ENCODE data around the gene SMIM36. TPM values are rescaled to one million over a fixed set of nuclear protein-coding genes. Genes with fewer than 3 reads are reported as not detected.
A peak's percentile ranks its signal among the peaks of the same experiment; 100 is the strongest.

SMIM36 gene
- total and polyA plus RNA-seq, 10 of the 15 experiments (the other 5 are each of a cell fraction or from before 2014, with no cell fraction given) = not detected

DNA sequence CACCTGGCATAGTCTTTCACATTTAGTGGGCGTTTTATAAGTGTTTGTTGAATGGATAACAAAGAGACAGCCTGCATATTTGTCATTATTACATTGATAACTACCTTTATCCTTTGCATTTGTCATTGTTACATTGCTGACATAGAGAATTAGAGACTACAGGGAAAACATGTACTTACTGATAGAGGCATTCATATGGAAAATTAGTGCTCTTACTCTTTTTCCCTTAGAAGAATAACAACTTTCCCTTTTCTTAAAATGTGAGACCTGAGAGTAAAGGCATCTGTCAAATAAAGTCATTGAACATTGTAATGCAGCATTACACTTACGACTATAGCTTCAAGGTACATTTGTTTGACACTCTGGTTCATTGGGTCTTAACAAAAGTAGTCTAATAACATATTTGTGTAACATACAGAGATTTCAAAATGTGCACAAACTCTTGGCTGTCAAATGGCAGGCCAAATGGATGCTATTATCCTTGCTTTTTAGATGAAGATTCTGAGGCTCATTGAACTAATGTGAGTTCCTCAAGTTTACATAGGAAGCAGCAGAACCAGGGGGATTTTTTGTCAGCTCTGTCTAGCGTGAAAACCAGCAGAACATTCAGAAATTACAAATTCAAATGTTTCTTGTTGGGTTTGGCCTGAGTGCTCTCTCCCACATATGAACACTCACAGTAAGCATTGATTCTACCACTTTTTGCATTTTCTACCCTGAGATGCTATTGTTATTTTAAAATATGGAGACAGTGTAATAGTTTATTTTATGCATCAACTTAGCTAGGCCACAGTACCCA lies 28.5 kb downstream of the SMIM36 start:
- Histone ChIP-seq H3K36me3 (ENCODE audit: control insufficient read depth in 2 of 2, insufficient read depth in 2 of 2, low read length in 1 of 2) (no peaks in the 10 kb centered on the region), H3K27ac (ENCODE audit: control insufficient read depth, insufficient read depth) (no peak overlapping the region), H3K9ac (ENCODE audit: control insufficient read depth, insufficient read depth, low read length) (no peak overlapping the region), H3K4me2 (ENCODE audit: control insufficient read depth, insufficient read depth) (no peak overlapping the region), H3K27me3 (replicated peaks in 1 of 2; ENCODE audit: control insufficient read depth in 2 of 2, insufficient read depth in 2 of 2, low read length in 1 of 2) (no peaks in the 10 kb centered on the region), H4K20me1 (ENCODE audit: control insufficient read depth, insufficient read depth) (no peaks in the 10 kb centered on the region), H3K4me1 (ENCODE audit: control insufficient read depth, insufficient read depth, low read length) (no peaks in the 10 kb centered on the region; the same call in 1 of the 2 replicates), H2AFZ (ENCODE audit: control insufficient read depth, low read depth, low read length) (peak overlapping the region; percentile 1; the same call in 1 of the 2 replicates), H3K79me2 (ENCODE audit: control insufficient read depth, insufficient read depth, low read length) (no peaks in the 10 kb centered on the region), H3K9me3 (replicated peaks; ENCODE audit: control insufficient read depth, insufficient read depth, low read length) (no peaks in the 10 kb centered on the region), H3K4me3 (no peak overlapping the region)
- CTCF ChIA-PET = interaction anchor here (0.7 to 1.1 kb wide), 2 partner anchors 128 to 1198 kb away, joined by 3 read pairs; no protein-coding TSS in a partner anchor
- no peak for DNase-seq (ENCODE audit: low read depth, low spot score)
- peak; percentile 48 for ATAC-seq
- RAD21 ChIA-PET (ENCODE audit: unreplicated experiment) = interaction anchor here (1.0 to 1.6 kb wide), 4 partner anchors 17 to 44 kb away, joined by 3 to 6 read pairs (median 4); no protein-coding TSS in a partner anchor
- TF ChIP-seq ZNF207 (IDR thresholded peaks at IDR 0.05; ENCODE audit: borderline replicate concordance) = no peak
- no peak for TF ChIP-seq IRF4 (IDR thresholded peaks at IDR 0.05; ENCODE audit: low read depth, low read length)
- TF ChIP-seq ASH2L (IDR thresholded peaks at IDR 0.05; ENCODE audit: borderline replicate concordance, low read depth) = no peak
- TF ChIP-seq BCL11A (IDR thresholded peaks at IDR 0.05; ENCODE audit: low read depth, low read length) = no peak
- TF ChIP-seq WRNIP1 (IDR thresholded peaks at IDR 0.05; ENCODE audit: borderline replicate concordance, low read depth, low read length) = no peak
- TF ChIP-seq MEF2B (IDR thresholded peaks at IDR 0.05; ENCODE audit: partially characterized antibody, poor library complexity, severe bottlenecking) = no peak
- TF ChIP-seq CBX3 (IDR thresholded peaks at IDR 0.05; ENCODE audit: borderline replicate concordance, low read depth) = no peak
- TF ChIP-seq ZZZ3 (IDR thresholded peaks at IDR 0.05; ENCODE audit: control insufficient read depth, insufficient read length, low read depth) = no peak
- no peak for TF ChIP-seq MAX (IDR thresholded peaks at IDR 0.05; ENCODE audit: low read depth, low read length)
- no peak for TF ChIP-seq ZNF217 (IDR thresholded peaks at IDR 0.05)
- TF ChIP-seq PAX8 (IDR thresholded peaks at IDR 0.05) = no peak
- no peak for TF ChIP-seq CREM (IDR thresholded peaks at IDR 0.05; ENCODE audit: low read depth)
- TF ChIP-seq EP300 (IDR thresholded peaks at IDR 0.05; ENCODE audit: borderline replicate concordance in 1 of 2, control insufficient read depth in 1 of 2, low read depth in 2 of 2, low read length in 2 of 2) = no peak
- no peak for TF ChIP-seq JUND (IDR thresholded peaks at IDR 0.05; ENCODE audit: low read depth, low read length)
- TF ChIP-seq, protein P1, sequence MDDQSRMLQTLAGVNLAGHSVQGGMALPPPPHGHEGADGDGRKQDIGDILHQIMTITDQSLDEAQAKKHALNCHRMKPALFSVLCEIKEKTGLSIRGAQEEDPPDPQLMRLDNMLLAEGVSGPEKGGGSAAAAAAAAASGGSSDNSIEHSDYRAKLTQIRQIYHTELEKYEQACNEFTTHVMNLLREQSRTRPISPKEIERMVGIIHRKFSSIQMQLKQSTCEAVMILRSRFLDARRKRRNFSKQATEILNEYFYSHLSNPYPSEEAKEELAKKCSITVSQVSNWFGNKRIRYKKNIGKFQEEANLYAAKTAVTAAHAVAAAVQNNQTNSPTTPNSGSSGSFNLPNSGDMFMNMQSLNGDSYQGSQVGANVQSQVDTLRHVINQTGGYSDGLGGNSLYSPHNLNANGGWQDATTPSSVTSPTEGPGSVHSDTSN (IDR thresholded peaks at IDR 0.05; ENCODE audit: insufficient replicate concordance, low read depth, low read length) = no peak
- no peak for TF ChIP-seq RBBP5 (conservative IDR thresholded peaks at IDR 0.05)
- no peak for TF ChIP-seq KDM1A (IDR thresholded peaks at IDR 0.05; ENCODE audit: borderline replicate concordance)
- TF ChIP-seq, protein P2, sequence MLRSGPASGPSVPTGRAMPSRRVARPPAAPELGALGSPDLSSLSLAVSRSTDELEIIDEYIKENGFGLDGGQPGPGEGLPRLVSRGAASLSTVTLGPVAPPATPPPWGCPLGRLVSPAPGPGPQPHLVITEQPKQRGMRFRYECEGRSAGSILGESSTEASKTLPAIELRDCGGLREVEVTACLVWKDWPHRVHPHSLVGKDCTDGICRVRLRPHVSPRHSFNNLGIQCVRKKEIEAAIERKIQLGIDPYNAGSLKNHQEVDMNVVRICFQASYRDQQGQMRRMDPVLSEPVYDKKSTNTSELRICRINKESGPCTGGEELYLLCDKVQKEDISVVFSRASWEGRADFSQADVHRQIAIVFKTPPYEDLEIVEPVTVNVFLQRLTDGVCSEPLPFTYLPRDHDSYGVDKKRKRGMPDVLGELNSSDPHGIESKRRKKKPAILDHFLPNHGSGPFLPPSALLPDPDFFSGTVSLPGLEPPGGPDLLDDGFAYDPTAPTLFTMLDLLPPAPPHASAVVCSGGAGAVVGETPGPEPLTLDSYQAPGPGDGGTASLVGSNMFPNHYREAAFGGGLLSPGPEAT (IDR thresholded peaks at IDR 0.05; ENCODE audit: low read depth) = no peak
- TF ChIP-seq NFYA (IDR thresholded peaks at IDR 0.05; ENCODE audit: borderline replicate concordance, low read depth, low read length) = no peak
- BruUV-seq (replicated peaks) = no TSS peak
- 31% methylated on average over 3 of the region's 3 CpGs for WGBS (ENCODE audit: insufficient coverage, insufficient replicate concordance, low lambda C conversion rate, missing lambda C conversion rate)
- POLR2A ChIA-PET = interaction anchor here (0.7 to 1.4 kb wide), 4 partner anchors 16 to 68 kb away, joined by 3 to 6 read pairs (median 4); no protein-coding TSS in a partner anchor
- intact Hi-C loops (cut with micrococcal nuclease; ENCODE audit: unreplicated experiment) (no loop called here), in situ Hi-C loops (cut with MboI) (no loop called here)
- FAIRE-seq = no peak
- SMC1A ChIA-PET (ENCODE audit: uncharacterized antibody, unreplicated experiment) = interaction anchor here (0.6 to 4.5 kb wide), 9 partner anchors 10 to 1145 kb away, joined by 3 to 19 read pairs (median 4); no protein-coding TSS in a partner anchor
